ENCODE measurements around the gene ZFHX3.

DNA sequence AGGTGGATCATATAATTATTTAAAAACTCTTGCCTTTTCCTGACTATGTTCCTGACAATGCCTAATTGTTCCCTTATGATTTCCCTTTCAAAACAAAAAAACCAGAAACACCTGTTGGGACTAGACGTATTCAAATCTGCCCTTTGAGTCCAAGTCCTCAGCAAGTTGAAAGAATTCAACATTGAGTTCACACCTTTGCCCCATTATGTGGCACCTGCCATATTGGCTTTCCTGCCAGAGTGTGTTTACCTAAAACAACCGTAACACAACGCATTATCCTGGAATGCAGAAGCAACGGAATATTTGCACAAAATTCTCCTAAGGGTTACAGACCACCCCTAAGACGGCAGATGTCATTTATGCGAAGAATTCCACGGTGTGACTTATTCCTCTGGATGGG is 105.9 kb downstream of the ZFHX3 start:
- no peak for TF ChIP-seq POLR2AphosphoS5 (IDR thresholded peaks at IDR 0.05; ENCODE audit: borderline replicate concordance, low read depth, low read length)
- no peak for TF ChIP-seq EZH2 (IDR thresholded peaks at IDR 0.05)
- no peak for TF ChIP-seq FOXP2 (optimal IDR thresholded peaks at IDR 0.05; ENCODE audit: control extremely low read depth, extremely low read length, insufficient read depth)

Measured in SK-N-MC (cell line).